GM18907 (cell line): ENCODE results near the gene FTH1.

ENCODE experiments used
- ATAC-seq: cut with Tn5 transposase; IDR thresholded peaks from one replicate; pipeline ENCODE4 v1.9.1; 2021; ENCODE audit warnings: mild to moderate bottlenecking, moderate library complexity; ENCODE audit not compliant: unreplicated experiment

The FTH1 gene

DNA sequence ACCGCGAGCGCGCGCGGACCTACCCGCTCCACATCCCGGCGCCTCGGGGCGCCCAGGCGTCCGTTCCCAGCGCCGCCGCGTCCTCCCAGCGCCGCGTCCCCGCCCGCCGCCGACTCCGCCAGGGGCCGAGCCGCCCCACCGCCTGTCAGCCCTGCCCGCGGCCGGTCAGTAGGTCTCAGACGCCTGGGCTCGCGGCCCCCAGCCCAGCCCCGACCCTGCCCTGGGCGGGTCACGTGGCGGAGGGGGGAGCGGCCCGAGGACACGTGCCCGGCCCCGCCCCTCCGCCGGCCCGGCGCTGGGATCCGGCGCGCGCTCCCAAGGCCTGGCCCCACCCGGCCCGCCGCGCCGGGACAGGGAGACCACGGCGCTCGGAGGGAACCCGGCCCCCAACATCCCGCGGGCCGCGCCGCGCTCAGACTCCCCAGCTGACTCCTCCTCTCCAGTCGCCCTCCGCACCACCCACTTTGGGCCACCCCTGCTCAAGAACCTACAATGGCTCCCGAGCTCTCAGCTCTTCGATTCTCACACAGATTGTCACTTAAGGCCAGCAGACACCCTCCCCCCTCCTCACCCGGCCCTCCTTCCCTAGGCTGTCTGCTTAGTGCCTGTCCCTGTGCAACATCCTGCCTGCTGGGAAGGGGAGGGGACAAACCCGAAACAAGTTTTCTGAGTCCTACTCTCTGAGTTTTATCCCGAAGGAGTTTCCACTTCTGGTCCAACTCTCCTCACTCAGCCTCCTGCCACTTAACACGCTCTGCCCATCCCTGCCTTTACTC lies 49.9 kb downstream of the FTH1 start, which contains the start of gene RAB3IL1:
TSS of gene RAB3IL1 (minus strand) at position 233 of the 776 bp plus-strand sequence. CDS start at position 34, 199 bp downstream.
- ATAC-seq: no peak

- no peak for ATAC-seq
These were observed 50.6 kb downstream of the FTH1 start for GRCh38 chr11:61916737-61917333.

DNA sequence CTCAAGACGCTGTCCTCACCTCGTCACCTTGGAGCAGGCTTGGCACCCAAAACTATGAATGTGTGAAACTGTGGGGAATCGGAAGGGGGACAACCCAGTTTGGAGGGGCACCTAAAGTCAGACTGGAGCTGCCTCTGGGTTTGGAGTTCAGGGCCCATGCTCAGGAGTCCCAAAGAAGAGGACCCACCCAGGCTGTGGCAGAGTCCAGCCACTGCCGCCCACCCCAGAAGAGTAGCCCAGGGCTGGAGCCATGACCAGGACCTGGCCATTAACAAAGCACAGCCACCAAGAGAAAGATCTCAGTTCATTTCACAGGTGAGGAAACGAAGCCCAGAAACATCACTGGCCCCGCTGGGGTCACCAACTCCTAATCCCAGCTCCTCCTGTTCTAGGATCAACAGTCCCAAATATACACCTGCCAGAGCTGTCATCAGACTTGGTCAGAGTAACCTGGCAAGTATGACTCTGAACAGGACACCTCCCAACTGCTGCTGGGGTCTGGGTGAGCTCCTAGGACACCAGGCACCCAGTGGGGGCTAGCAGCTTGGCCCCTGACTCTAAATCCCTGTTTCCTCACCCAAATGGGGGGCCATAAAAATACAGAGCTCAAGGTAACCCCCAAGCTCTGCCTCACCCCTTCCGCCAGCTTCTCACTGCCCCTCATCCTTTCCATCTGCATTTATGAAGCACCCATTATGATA lies 52.8 kb downstream of the FTH1 start:
- no peak for ATAC-seq
